SK-MEL-5 (cell line): ENCODE measurements around the gene APMAP. TPM values are rescaled to one million over a fixed set of nuclear protein-coding genes. Genes with fewer than 3 reads are reported as not detected.
"Not testable (repeated sequence)": the region's sequence is repeated elsewhere in the genome, so short reads cannot be mapped to it uniquely, and the experiment has no call there.

Source experiments
- DNase-seq: peaks from one replicate; pipeline ENCODE4 v3.0.0-alpha.2; 2016; ENCODE audit warnings: low read depth, low spot score
- in situ Hi-C: cut with HindIII; loops from 2 replicates; pipeline ENCODE4 v1.10.0; 2016; ENCODE audit warnings: low sequenced_read_pairs, high pct_unique_total_duplicates, low pct_unique_long_range_greater_than_20kb
- total RNA-seq: library from RNA; depleted of rRNA; stranded (reverse); fragments of >200 nt; shearing (Covaris generic); gene quantifications from 2 replicates; pipeline ENCODE4 v1.2.3, GENCODE V29; 2014

The APMAP gene
- total RNA-seq, 1 experiment from 2014 or later, result 158 TPM

- no peak for DNase-seq
- in situ Hi-C loops, result no loop called here
Measured at GRCh38 chr20:25012616-25013189, 20.2 kb upstream of the APMAP start.

- DNase-seq, result no peak
- in situ Hi-C loops, result no loop called here
Measured at GRCh38 chr20:25011831-25012241, 19.3 kb upstream of the APMAP start.

- in situ Hi-C loops, result no loop called here
- DNase-seq, result no peak
Measured at GRCh38 chr20:25011261-25011660, 18.7 kb upstream of the APMAP start.

- in situ Hi-C loops, result no loop called here
- DNase-seq, result no peak
Measured at GRCh38 chr20:25009218-25010145, 16.9 kb upstream of the APMAP start.

- no peak for DNase-seq
- in situ Hi-C loops, result no loop called here
Measured at GRCh38 chr20:25008388-25009217, 16.1 kb upstream of the APMAP start.

GRCh38 chr20:25007491-25008305 is 15.1 kb upstream of the APMAP start:
- in situ Hi-C loops, result no loop called here

GRCh38 chr20:25006431-25007167 is 14.0 kb upstream of the APMAP start:
- no peak for DNase-seq
- in situ Hi-C loops, result no loop called here

More at GRCh38 chr20:25007491-25008305, 15.1 kb upstream of the APMAP start:
- DNase-seq, result no peak

- in situ Hi-C loops, result no loop called here
Measured at GRCh38 chr20:25005661-25006060, 13.1 kb upstream of the APMAP start.

GRCh38 chr20:25005220-25005619 is 12.7 kb upstream of the APMAP start:
- in situ Hi-C loops, result no loop called here
- DNase-seq, result no peak

More at GRCh38 chr20:25005661-25006060, 13.1 kb upstream of the APMAP start:
- DNase-seq, result no peak

GRCh38 chr20:25003002-25003401 is 10.5 kb upstream of the APMAP start:
- in situ Hi-C loops, result no loop called here
- no peak for DNase-seq

GRCh38 chr20:25001323-25001722 is 8.8 kb upstream of the APMAP start:
- in situ Hi-C loops, DNase-seq: not testable (repeated sequence)

- DNase-seq, result no peak
- in situ Hi-C loops, result no loop called here
Measured at GRCh38 chr20:25000268-25000801, 7.8 kb upstream of the APMAP start.

- in situ Hi-C loops, result no loop called here
- no peak for DNase-seq
Measured at GRCh38 chr20:24999568-24999967, 7.0 kb upstream of the APMAP start.

GRCh38 chr20:24998631-24999445 is 6.3 kb upstream of the APMAP start:
- in situ Hi-C loops, result no loop called here
- no peak for DNase-seq

- DNase-seq, result no peak
- in situ Hi-C loops, result no loop called here
Measured at GRCh38 chr20:24998121-24998520, 5.6 kb upstream of the APMAP start.
